Effector memory CD4-positive, alpha-beta T cell (primary cell): ENCODE results near the gene PCDHGB2.
"Not testable (repeated sequence)": the region's sequence is repeated elsewhere in the genome, so short reads cannot be mapped to it uniquely, and the experiment has no call there.

ENCODE experiments used
- DNase-seq, 3 donors: peaks; one replicate each; pipeline ENCODE4 v3.0.0-alpha.2; 2020
- H3K27ac ChIP-seq: 2 replicates; pipeline ENCODE4 v1.7.0; 2013; ENCODE audit warnings: mild to moderate bottlenecking, low read length, moderate library complexity; ENCODE audit not compliant: insufficient read depth, poor library complexity, severe bottlenecking
- H3K27me3 ChIP-seq: replicated peaks from 2 replicates; pipeline ENCODE4 v1.7.0; 2013; ENCODE audit warnings: mild to moderate bottlenecking, low read length; ENCODE audit not compliant: insufficient read depth, control insufficient read depth, poor library complexity, severe bottlenecking
- H3K36me3 ChIP-seq: 2 replicates; pipeline ENCODE4 v1.7.0; 2013; ENCODE audit warnings: mild to moderate bottlenecking, low read length, moderate library complexity; ENCODE audit not compliant: control insufficient read depth, insufficient read depth
- H3K4me1 ChIP-seq: 2 replicates; pipeline ENCODE4 v1.7.0; 2013; ENCODE audit warnings: low read length, mild to moderate bottlenecking; ENCODE audit not compliant: control insufficient read depth, insufficient read depth, poor library complexity, severe bottlenecking
- H3K4me3 ChIP-seq: 2 replicates; pipeline ENCODE4 v1.7.0; 2013; ENCODE audit warnings: low read length, low read depth, mild to moderate bottlenecking; ENCODE audit not compliant: insufficient read depth, poor library complexity, severe bottlenecking
- H3K9me3 ChIP-seq: 2 replicates; pipeline ENCODE4 v1.7.0; 2013; ENCODE audit warnings: mild to moderate bottlenecking, low read length, moderate library complexity; ENCODE audit not compliant: control insufficient read depth
- total RNA-seq, 3 donors: gene quantifications; one replicate each; lab custom pipeline; 2026; lab: John Stamatoyannopoulos, UW

PCDHGB2 gene
- total RNA-seq = 0.35 to 2.7 (median 0.58) reads per million in 3 donors

DNA sequence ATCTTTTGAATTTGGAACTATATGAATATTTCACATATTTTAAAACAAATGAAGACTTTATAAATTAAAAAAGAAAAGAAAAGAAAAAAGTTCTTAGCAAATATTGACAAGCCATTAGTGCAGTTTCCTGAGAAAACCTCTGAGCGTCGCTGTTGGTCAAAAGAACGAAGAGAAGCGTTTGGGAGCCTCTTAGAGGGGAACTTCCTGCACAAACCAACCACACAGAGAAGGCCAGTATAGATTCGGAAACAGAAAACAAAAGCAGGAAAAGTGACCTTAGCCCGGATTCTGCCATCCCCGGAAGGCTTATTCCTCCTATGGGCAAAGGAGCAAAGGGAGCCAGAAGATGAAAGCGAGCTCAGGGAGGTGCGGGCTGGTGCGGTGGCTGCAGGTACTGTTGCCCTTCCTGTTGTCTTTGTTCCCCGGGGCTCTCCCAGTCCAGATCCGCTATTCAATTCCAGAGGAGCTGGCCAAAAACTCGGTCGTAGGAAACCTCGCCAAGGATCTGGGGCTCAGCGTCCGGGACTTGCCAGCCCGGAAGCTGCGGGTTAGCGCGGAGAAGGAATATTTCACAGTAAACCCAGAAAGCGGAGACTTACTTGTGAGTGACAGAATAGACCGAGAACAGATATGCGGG is at the start of gene PCDHGB2:
PCDHGB2 (plus strand) TSS at position 205 of the 637 bp plus-strand sequence; CDS start at position 347, 142 bp downstream.
- Histone ChIP-seq H3K27me3 (peaks cover 4% of the 10 kb centered on the region), H3K4me3 (peak within 1 kb of the TSS; percentile 26), H3K9me3 (no peaks in the 10 kb centered on the region), H3K4me1 (no peaks in the 10 kb centered on the region), H3K27ac (no peak within 1 kb of the TSS), H3K36me3 (no peaks in the 10 kb centered on the region)
- no peak for DNase-seq

DNA sequence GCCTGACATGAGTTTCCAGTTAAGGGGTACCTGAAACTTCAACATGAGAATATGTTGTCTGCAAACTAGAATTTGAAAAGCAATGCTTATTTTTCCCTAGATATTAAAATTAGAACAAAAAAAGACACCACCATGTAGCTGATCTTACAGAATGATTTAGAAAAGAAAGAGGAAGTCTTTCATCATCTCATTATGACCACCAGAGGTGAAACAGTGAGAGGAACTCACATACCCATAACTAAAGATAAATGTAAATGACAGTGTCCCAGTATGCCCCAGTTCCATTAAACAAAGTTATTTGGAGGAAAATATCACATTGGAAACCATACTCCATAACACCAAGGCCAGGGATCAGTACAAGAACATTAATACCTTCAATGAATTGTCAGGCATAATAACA is 46.1 kb upstream of the PCDHGB2 start:
- Histone ChIP-seq H3K4me1 (no peaks in the 10 kb centered on the region), H3K27ac (no peak overlapping the region), H3K36me3 (no peaks in the 10 kb centered on the region), H3K27me3 (no peaks in the 10 kb centered on the region), H3K4me3 (no peak overlapping the region), H3K9me3 (peaks cover 27% of the 10 kb centered on the region)
- DNase-seq = no peak

DNA sequence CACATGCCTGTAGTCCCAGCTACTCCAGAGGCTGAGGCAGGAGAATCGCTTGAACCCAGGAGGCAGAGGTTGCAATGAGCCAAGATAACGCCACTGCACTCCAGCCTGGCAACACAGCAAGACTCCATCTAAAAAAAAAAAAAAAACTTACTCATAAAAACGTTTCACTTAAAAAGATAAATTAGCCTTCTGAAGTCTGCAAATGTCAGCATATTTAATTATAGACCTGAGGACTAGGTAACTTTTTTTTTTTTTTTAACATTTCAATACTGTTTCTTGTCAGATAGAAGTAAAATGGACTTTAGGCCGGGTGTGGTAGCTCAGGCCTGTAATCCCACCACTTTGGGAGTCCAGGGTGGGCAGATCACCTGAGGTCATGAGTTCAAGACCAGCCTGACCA is 42.8 kb upstream of the PCDHGB2 start:
- DNase-seq, H3K4me3 ChIP-seq, H3K36me3 ChIP-seq, H3K27ac ChIP-seq, H3K27me3 ChIP-seq, H3K4me1 ChIP-seq: not testable (repeated sequence)
- H3K9me3 ChIP-seq = peaks cover 31% of the 10 kb centered on the region

DNA sequence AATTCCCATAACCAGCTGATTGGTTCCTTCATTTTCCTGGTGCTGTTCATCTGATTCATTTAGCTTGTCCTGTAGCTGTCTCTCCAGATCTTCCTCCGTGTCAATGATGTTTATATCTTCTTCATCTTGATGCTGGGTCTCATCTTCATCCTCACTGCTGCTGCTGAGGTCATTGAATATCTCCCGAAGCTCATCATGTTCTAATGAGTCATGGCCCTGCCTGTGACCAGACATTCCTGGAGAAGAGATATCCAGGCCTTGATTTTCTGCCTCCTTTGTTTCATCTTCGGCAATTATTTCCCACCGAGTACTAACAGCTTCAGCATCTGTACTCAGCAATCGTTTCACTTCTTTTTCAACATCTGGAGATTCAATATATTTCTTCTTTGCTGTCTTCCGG is 40.6 kb upstream of the PCDHGB2 start:
- H3K27ac ChIP-seq = no peak overlapping the region
- no peaks in the 10 kb centered on the region for H3K4me1 ChIP-seq
- H3K4me3 ChIP-seq = no peak overlapping the region
- H3K36me3 ChIP-seq = peaks cover 9% of the 10 kb centered on the region
- H3K27me3 ChIP-seq = no peaks in the 10 kb centered on the region
- peaks cover 31% of the 10 kb centered on the region for H3K9me3 ChIP-seq
- no peak for DNase-seq

DNA sequence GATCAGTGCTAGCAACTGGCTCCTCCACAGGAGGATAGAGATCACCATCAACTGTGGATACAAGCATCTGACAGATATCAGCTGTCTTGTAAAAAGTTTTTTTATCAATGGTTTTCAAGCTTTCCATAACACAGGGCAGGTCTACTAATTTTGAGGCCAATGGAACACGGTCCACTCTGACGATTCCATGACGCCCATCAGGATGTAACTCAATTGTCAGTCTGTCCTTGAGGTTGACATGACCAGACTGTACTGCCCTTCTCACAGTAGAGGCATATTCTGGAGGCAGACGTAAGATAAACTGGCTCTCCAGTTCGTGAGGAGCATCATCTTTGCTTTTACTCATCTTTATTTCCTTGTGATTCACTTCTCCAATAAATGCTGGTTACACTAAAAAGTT is 40.1 kb upstream of the PCDHGB2 start:
- no peaks in the 10 kb centered on the region for H3K4me1 ChIP-seq
- DNase-seq = no peak
- peaks cover 31% of the 10 kb centered on the region for H3K9me3 ChIP-seq
- H3K27ac ChIP-seq = no peak overlapping the region
- no peaks in the 10 kb centered on the region for H3K27me3 ChIP-seq
- H3K4me3 ChIP-seq = peak overlapping the region; percentile 71
- H3K36me3 ChIP-seq = peaks cover 9% of the 10 kb centered on the region

DNA sequence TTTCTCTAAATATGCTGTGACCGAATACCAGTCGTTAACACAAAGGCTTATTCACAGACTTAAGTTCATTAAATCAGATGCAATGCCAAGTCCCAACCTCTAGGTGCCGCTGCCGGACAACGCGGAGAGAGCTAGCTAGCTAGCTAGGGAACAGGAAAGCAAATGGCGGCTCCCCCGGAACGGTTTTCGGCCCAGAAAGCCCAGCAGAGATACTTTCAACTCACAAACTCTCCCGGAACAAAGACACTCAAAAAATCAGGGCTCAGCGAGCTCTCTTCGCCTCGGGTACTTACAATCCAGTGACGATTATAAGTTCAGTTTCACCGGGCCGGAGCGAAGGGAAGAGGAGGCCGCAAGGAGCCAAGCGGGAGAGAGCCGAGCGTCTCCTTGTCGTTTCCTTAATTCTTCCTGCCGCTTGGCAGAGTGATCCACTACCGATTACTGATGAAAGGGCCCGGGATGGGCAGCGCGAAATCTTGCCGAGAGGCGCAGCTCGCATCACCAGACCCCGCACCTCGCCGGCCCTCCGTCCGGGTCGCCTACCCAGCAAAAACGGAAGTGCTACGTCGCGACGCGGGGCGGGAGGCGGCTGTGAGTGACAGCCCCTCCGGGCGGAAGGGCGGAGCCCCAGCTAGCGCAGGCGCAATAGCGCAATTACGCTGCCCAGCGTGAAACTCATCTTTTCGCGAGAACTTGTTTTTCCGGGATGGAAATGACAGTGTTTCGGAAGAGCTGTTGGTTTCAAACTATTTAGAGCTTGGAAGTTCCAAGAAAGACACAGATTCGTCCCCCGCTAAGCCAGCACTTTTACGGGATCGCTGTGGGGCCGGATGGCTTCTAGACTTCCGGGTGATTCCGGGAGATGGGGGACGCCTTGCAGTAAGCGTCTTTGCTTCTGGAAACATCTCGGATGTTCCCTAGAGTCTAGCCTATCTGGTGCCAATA is 39.3 kb upstream of the PCDHGB2 start, which contains the start of gene TAF7:
TAF7 (minus strand) TSS at position 560 of the 945 bp plus-strand sequence. CDS start 740 bp downstream, outside the sequence.
- peak; percentile 82 to 89 (median 86) for DNase-seq
- H3K36me3 ChIP-seq = peaks cover 9% of the 10 kb centered on the region
- peaks cover 26% of the 10 kb centered on the region for H3K9me3 ChIP-seq
- no peaks in the 10 kb centered on the region for H3K4me1 ChIP-seq
- peak within 1 kb of the TSS; percentile 71 for H3K4me3 ChIP-seq
- no peaks in the 10 kb centered on the region for H3K27me3 ChIP-seq
- peak within 1 kb of the TSS; percentile 93 for H3K27ac ChIP-seq

DNA sequence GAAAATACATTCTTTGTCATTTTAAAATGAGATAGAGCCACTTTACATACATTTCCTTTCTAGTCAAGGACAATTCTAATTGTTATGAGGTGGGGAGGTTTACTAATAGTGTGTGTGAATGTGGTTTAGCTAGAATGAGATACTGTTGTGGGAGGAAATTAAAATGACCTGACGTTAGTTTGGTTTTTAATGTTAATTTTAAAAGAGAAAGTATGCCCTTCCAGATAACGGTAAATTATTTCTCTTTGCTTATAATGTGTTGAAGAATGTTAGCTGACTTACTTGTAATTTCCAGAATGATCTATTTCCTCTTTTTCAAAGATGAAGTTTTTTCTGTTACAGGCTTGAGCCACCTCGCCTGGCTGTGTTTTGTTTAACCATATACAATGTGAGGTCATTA is 37.5 kb upstream of the PCDHGB2 start:
- H3K36me3 ChIP-seq = peaks cover 9% of the 10 kb centered on the region
- H3K27me3 ChIP-seq = no peaks in the 10 kb centered on the region
- peaks cover 26% of the 10 kb centered on the region for H3K9me3 ChIP-seq
- H3K27ac ChIP-seq = no peak overlapping the region
- H3K4me3 ChIP-seq = no peak overlapping the region
- no peak for DNase-seq
- no peaks in the 10 kb centered on the region for H3K4me1 ChIP-seq

DNA sequence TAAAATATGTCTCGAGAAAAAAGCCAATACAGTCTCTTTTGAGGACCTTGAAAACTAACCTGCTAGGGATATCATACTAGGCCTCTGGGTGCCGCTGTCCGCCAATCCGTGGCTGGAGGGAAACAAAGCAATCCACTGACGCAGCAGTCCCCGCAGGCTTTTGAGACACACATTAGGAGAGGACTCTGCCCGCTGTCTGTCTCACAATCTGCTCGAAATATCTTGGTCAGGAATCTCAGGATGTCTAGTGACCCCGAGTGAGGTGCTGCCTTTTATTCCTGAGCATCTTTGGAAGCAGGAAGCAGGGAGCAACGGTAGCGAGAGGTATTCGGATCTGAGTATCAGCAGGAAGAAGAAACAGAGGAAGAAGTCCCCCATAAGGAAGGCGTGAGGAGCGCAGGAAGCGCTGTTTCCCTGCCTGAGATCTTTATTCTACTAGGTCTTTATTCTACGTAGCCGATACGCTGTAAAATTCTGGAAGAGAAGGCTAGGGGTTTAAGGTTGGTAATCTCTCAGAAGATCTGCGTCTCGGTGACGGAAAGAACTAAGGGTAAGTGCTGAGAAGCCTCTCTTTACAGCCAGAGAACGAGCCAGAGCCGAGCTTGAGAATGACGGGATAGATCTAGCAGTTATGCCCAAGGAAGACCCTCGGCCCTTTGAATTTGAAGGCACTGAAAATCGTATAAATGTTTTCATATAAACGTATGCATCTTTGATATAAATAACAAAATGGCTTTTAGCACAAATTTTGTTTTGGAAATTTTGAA is 33.5 kb upstream of the PCDHGB2 start:
- DNase-seq = peak; percentile 48 to 60 (median 51)
- Histone ChIP-seq H3K27me3 (peaks cover 5% of the 10 kb centered on the region), H3K9me3 (peaks cover 7% of the 10 kb centered on the region), H3K4me3 (peak overlapping the region; percentile 54), H3K4me1 (no peaks in the 10 kb centered on the region), H3K27ac (peak overlapping the region; percentile 56), H3K36me3 (no peaks in the 10 kb centered on the region)

DNA sequence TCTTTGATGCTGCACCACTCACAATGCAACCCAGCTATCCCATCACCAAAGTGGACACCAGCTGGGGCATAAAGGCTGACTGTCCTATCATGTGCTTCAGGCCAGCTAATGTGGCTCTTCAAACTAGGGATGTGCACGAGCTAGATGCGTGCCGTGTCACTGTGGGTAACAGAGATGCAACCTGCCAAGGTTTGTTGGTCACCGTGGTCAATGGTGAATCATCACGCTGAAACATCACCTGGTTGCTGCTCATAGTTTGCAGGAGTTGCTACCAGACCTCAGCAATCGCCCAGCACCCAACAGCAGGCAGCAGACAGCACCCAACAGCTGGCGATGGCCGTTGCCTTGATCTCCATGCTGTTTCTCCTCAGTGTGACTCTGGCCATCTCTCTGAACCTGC is 31.6 kb upstream of the PCDHGB2 start:
- H3K27me3 ChIP-seq = peaks cover 15% of the 10 kb centered on the region
- H3K9me3 ChIP-seq = peaks cover 7% of the 10 kb centered on the region
- no peak overlapping the region for H3K4me3 ChIP-seq
- no peak for DNase-seq
- H3K4me1 ChIP-seq = no peaks in the 10 kb centered on the region
- no peaks in the 10 kb centered on the region for H3K36me3 ChIP-seq
- H3K27ac ChIP-seq = no peak overlapping the region
